GM10266 (cell line): ENCODE results near the gene ELK3.

ENCODE experiments used
- DNase-seq: peaks from one replicate; pipeline ENCODE4 v3.0.0; 2012; ENCODE audit errors: extremely low spot score
- CTCF ChIP-seq: IDR thresholded peaks from 2 replicates; pipeline ENCODE4 v1.5.1; 2012; ENCODE audit warnings: mild to moderate bottlenecking, low read depth; ENCODE audit not compliant: control insufficient read depth, insufficient read depth; ENCODE audit errors: missing control alignments

The ELK3 gene

GRCh38 chr12:96171905-96172304, 22.3 kb upstream of the ELK3 start:
- TF ChIP-seq CTCF: no peak

DNA sequence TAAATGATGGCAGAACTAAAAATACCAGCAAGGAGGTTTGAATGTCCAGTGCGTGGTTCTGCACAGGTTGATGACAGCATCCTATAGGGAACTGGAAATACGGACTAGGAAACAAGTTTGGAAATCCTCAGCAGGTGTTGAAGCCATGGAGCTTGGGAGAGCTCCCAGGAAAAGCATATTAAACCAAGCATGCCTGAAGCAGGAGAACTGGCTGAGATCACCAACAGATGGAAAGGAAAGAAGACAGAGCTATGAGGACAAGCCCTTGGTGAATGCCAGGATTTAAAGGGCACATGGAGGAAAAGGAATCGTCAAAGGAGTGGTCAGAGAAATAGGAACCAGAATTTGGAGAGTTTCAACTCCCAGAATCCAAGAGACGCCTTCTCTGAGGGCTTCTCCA, 21.2 kb upstream of the ELK3 start:
- no peak for DNase-seq
- no peak for TF ChIP-seq CTCF

More at GRCh38 chr12:96171905-96172304, 22.3 kb upstream of the ELK3 start:
- no peak for DNase-seq

DNA sequence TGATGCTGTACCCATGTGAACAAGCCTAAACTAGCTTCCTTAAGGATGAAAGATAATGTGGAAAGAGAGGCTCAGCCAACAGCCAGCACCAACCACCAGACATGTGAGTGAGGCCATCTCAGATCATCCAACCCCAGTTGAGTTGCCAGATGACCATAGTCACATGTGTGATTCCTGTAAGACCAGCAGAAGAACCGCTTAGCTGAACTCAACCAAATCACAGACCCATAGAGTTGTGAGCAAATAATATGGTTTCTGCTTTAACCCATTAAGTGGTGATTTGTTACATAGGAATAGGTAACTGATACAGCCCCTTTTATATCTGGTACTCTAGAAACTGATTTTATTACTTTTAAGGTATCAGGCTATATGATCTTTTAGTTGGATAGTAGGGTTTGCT, 17.6 kb upstream of the ELK3 start:
- DNase-seq: no peak
- TF ChIP-seq CTCF: no peak

- TF ChIP-seq CTCF: no peak
- no peak for DNase-seq
Measured at GRCh38 chr12:96177013-96177412, 17.2 kb upstream of the ELK3 start.

DNA sequence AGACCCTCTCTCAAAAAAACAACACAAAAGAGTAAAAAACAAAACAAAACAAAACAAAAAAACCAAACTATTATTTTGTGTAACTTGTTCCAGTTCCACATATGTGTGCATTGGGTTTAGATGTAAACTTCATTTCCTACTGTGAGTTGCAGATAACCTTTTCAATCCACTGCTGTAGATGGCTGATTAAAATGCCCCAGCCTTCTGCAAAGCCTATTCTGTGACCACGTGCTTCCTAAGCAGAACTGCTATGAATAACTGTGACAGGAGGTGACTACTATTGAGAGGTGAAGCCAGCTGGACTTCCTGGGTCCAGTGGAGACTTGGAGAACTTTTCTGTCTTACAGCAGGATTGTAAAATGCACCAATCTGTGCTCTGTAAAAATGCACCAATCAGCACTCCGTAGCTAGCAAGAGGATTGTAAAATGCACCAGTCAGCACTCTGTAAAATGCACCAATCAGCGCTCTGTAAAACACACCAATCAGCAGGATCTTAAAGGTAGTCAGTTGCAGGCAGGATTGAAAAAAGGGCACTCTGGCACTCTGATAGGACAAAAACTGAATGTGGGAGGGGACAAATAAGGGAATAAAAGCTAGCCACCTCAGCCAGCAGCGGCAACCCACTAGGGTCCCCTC, 10.3 kb upstream of the ELK3 start:
- no peak for DNase-seq
- TF ChIP-seq CTCF: no peak

DNA sequence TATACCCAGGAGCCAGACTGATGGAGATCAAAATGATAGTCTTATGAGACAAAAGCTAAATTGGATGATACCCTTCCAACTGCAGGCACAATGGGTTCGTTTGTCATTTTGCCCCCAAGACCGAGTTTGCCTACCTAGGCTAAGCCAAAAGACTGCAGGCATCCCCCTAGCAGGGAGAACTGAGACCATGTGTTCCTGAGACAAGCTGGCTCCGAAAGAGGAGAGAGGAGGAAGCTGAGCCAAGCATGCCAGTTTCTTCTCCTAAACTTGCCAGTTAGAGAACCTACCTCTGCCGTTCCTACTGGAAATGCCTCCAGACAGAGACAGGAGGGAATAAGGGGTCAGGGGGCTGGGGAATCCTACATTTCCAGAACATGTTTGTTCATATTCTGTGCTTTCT, 8.3 kb upstream of the ELK3 start:
- no peak for TF ChIP-seq CTCF
- DNase-seq: no peak

DNA sequence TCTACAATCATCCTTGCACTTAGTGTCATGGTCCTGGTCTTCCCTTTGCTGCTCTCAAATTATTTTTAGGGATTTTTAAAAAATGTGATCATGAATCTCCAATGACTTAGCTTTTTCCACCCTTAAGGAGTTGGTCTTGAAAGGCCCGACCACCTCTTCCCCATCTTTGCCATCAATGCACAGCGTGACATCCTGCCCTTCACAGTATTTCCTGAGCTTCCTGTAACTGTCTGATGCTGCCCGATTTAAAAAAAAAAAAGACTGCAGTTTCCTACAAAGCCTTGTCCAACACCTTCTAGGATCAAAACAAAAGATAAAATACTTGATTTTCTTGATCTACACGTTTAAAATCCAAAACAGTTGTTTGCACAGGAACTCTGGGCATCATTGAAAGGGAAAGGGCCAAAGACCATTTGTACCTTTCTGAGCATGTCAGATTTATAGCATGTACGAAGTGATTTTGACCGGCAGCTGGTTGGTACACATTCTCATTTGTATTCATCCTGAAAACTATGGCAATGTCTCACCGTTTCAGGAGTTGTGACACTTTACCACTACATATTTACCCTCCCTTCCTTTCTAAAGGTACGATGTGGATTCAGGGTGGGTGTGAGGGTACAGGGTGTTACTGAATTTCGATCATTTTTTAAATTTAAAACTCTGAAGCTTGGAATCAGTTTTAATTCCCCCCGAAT, 7.4 kb upstream of the ELK3 start:
- DNase-seq: no peak
- TF ChIP-seq CTCF: no peak
